ENCODE results near the gene RBBP8NL. TPM values are rescaled to one million over a fixed set of nuclear protein-coding genes. Genes with fewer than 3 reads are reported as not detected.

The RBBP8NL gene
- total and polyA plus RNA-seq, 2 of the 8 experiments (the other 6 are each of a cell fraction or from before 2014, with no cell fraction given): 0.43 to 0.48 TPM

GRCh38 chr20:62368976-62369814, 58.1 kb downstream of the RBBP8NL start:
- Histone ChIP-seq H4K8ac (ENCODE audit: extremely low read depth, insufficient read depth, low read length) (no peak overlapping the region; the same call in 1 of the 2 replicates), H2BK12ac (ENCODE audit: low read depth, low read length) (0 out of 2 replicates have a peak overlapping the region, but pooled peaks have one; percentile 55), H2AFZ (ENCODE audit: low read length) (no peak overlapping the region), H3K4me1 (replicated peaks in 1 of 4; ENCODE audit: control insufficient read depth in 3 of 4, insufficient read depth in 4 of 4, low read length in 3 of 4) (peaks cover 10 to 51% (median 43%) of the 10 kb centered on the region in 4 experiments), H2BK5ac (ENCODE audit: low read depth, low read length) (peak overlapping the region; percentile 81; the same call in 1 of the 2 replicates), H2BK15ac (ENCODE audit: low read length) (peak overlapping the region; percentile 95; the same call in 1 of the 2 replicates), H4K91ac (replicated peaks; ENCODE audit: insufficient read length, low read length) (peak overlapping the region; percentile 34), H3K9ac (replicated peaks in 1 of 4; ENCODE audit: extremely low read depth in 1 of 4, low read depth in 3 of 4, low read length in 3 of 4) (no peak overlapping the region), H3K23ac (ENCODE audit: insufficient read length) (no peak overlapping the region), H2BK120ac (replicated peaks; ENCODE audit: low read depth, low read length) (no peak overlapping the region), H4K5ac (ENCODE audit: insufficient read length, low read depth, low read length) (peak overlapping the region; percentile 60), H3K18ac (ENCODE audit: extremely low read depth, low read length) (peak overlapping the region; percentile 95), H3K79me2 (ENCODE audit: control insufficient read depth in 1 of 2, insufficient read depth in 2 of 2, low read length in 2 of 2) (peaks cover 11 to 24% of the 10 kb centered on the region in 2 experiments; a peak in 3 of 4 replicates), H3K4me3 (ENCODE audit: extremely low read depth in 1 of 4, insufficient read depth in 2 of 4, low read depth in 3 of 4, low read length in 4 of 4) (peak overlapping the region; percentile 3 to 77 (median 43); a peak in 5 of 8 replicates), H3K9me3 (ENCODE audit: insufficient read depth in 2 of 2, low read depth in 1 of 2, low read length in 1 of 2) (no peaks in the 10 kb centered on the region), H3K4me2 (ENCODE audit: insufficient read depth in 1 of 2, low read depth in 2 of 2, low read length in 2 of 2) (peak overlapping the region; percentile 85 to 86), H3K4ac (replicated peaks; ENCODE audit: insufficient read length, low read depth, low read length) (peak overlapping the region; percentile 1), H2AK5ac (ENCODE audit: low read depth, low read length) (peak overlapping the region; percentile 61; the same call in 1 of the 2 replicates), H2BK20ac (ENCODE audit: low read length) (peak overlapping the region; percentile 75; the same call in 1 of the 2 replicates), H3K36me3 (ENCODE audit: control insufficient read depth in 2 of 4, insufficient read depth in 4 of 4, low read length in 3 of 4) (no peaks in the 10 kb centered on the region), H3K27ac (ENCODE audit: low read depth, low read length) (no peak overlapping the region), H3K79me1 (ENCODE audit: low read depth, low read length) (peaks cover 5% of the 10 kb centered on the region), H4K20me1 (replicated peaks in 1 of 2; ENCODE audit: control insufficient read depth in 1 of 2, insufficient read depth in 2 of 2, low read length in 2 of 2) (peaks cover 3 to 5% of the 10 kb centered on the region in 2 experiments), H3K14ac (ENCODE audit: insufficient read length) (no peak overlapping the region), H3K27me3 (replicated peaks in 1 of 4; ENCODE audit: control insufficient read depth in 3 of 4, extremely low read depth in 1 of 4, insufficient read depth in 3 of 4, low read length in 3 of 4) (no peaks in the 10 kb centered on the region), H3K23me2 (ENCODE audit: low read depth, low read length) (peaks cover 12% of the 10 kb centered on the region), H3K56ac (replicated peaks; ENCODE audit: insufficient read length, low read depth, low read length) (no peak overlapping the region)
- FAIRE-seq (no peak), DNase-seq (ENCODE audit: low read depth in 1 of 2, low spot score in 2 of 2) (peak in 1 of 2 experiments; percentile 74)
- WGBS, 2 experiments (ENCODE audit: extremely low coverage in 1 of 2, insufficient coverage in 1 of 2, insufficient read length in 1 of 2, insufficient replicate concordance in 2 of 2, low coverage in 1 of 2, low lambda C conversion rate in 2 of 2, missing lambda C conversion rate in 1 of 2): 43% methylated on average over 17 of the region's 28 CpGs; no CpG with 5 or more reads in 1 of the 2 experiments
- ChIA-PET CTCF (ENCODE audit: partially characterized antibody) (interaction anchor here (0.7 to 10.9 kb wide), 23 partner anchors 10 to 1685 kb away, joined by 3 to 212 read pairs (median 4); partner anchors contain the start of gene RPS21), POLR2A (ENCODE audit: partially characterized antibody) (interaction anchor here (0.7 to 12.6 kb wide), 14 partner anchors 8 to 151 kb away, joined by 3 to 213 read pairs (median 5); partner anchors contain the start of genes ADRM1 and RPS21)
- TF ChIP-seq TCF12 (IDR thresholded peaks at IDR 0.05; ENCODE audit: low read depth, low read length) (no peak), RNF2 (IDR thresholded peaks at IDR 0.05; ENCODE audit: borderline replicate concordance, low read depth, low read length, missing control alignments, poor library complexity, severe bottlenecking) (no peak), SUZ12 (IDR thresholded peaks at IDR 0.05; ENCODE audit: low read length) (no peak), ZNF274 (IDR thresholded peaks at IDR 0.05; ENCODE audit: borderline replicate concordance, extremely low read depth, low read length) (no peak), BACH1 (IDR thresholded peaks at IDR 0.05; ENCODE audit: low read length) (peak; percentile 49), TEAD4 (IDR thresholded peaks at IDR 0.05; ENCODE audit: low read depth, low read length) (no peak), MAX (IDR thresholded peaks at IDR 0.05) (no peak), CTBP2 (IDR thresholded peaks at IDR 0.05; ENCODE audit: borderline replicate concordance, insufficient read depth, insufficient read length, low read length) (no peak), SP2 (IDR thresholded peaks at IDR 0.05; ENCODE audit: low read length) (no peak), HDAC2 (IDR thresholded peaks at IDR 0.05; ENCODE audit: borderline replicate concordance in 1 of 2, low read depth in 2 of 2, low read length in 2 of 2) (no peak)

Measured in H1 (cell line).